ENCODE data around the gene PTPRH. TPM values are rescaled to one million over a fixed set of nuclear protein-coding genes. Genes with fewer than 3 reads are reported as not detected.

Gene PTPRH
- total RNA-seq, 1 donor from 2014 or later, result 1.0 TPM

DNA sequence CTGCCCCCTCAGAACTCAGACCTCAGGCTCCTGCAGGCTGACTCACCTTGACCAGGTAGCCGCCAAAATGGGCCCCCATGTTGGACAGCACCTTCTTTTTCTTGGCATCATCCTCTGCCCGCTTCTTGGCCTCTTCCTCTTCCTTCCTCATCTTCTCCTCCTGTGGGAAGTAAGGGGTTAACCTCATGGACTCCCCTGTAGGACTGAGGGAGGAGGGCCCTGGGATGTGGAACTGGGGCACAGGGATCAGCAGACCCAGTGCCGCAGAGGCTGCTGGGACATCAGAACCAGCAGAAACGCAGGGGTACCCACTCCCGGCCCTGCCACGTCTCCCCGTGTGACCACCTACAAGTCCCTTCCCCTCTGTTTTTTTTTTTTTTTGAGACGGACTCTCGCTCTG is 71.4 kb downstream of the PTPRH start:
- no peak for FAIRE-seq
- Histone ChIP-seq H2AFZ (ENCODE audit: low read depth, low read length) (no peak overlapping the region), H3K9me3 (ENCODE audit: insufficient read depth, low read depth, low read length) (no peaks in the 10 kb centered on the region), H3K79me2 (ENCODE audit: insufficient read depth, low read length) (no peaks in the 10 kb centered on the region), H3K36me3 (ENCODE audit: insufficient read depth, low read length) (no peaks in the 10 kb centered on the region), H3K27me3 (ENCODE audit: insufficient read depth, low read length) (peaks cover 10% of the 10 kb centered on the region), H4K20me1 (ENCODE audit: insufficient read depth, low read length) (no peaks in the 10 kb centered on the region), H3K4me1 (ENCODE audit: insufficient read depth, low read length) (no peaks in the 10 kb centered on the region), H3K4me3 (ENCODE audit: insufficient read depth, low read depth, low read length) (no peak overlapping the region), H3K4me2 (ENCODE audit: low read length) (no peak overlapping the region), H3K27ac (ENCODE audit: low read depth, low read length) (no peak overlapping the region), H3K9ac (ENCODE audit: low read length) (no peak overlapping the region)
- Mint-ChIP-seq H3K4me1 (ENCODE audit: low read depth, unreplicated experiment) (no peaks in the 10 kb centered on the region), H3K27me3 (ENCODE audit: low read depth, unreplicated experiment) (peaks cover 12% of the 10 kb centered on the region), H3K36me3 (ENCODE audit: low read depth, unreplicated experiment) (no peaks in the 10 kb centered on the region), H3K4me3 (ENCODE audit: unreplicated experiment) (no peak overlapping the region), H3K9me3 (ENCODE audit: unreplicated experiment) (no peaks in the 10 kb centered on the region), H3K27ac (ENCODE audit: unreplicated experiment) (no peak overlapping the region)
- no peak for TF ChIP-seq EZH2 (IDR thresholded peaks at IDR 0.05; ENCODE audit: insufficient read depth, low read length)
- TF ChIP-seq CTCF (IDR thresholded peaks at IDR 0.05; ENCODE audit: insufficient read depth, low read depth, low read length), result no peak
- no peak for DNase-seq (ENCODE audit: low read depth)

- Histone ChIP-seq H3K9ac (ENCODE audit: low read length) (no peak overlapping the region), H3K4me2 (ENCODE audit: low read length) (no peak overlapping the region), H3K27me3 (ENCODE audit: insufficient read depth, low read length) (peaks cover 7% of the 10 kb centered on the region), H2AFZ (ENCODE audit: low read depth, low read length) (no peak overlapping the region), H3K79me2 (ENCODE audit: insufficient read depth, low read length) (no peaks in the 10 kb centered on the region), H3K4me3 (ENCODE audit: insufficient read depth, low read depth, low read length) (no peak overlapping the region), H3K4me1 (ENCODE audit: insufficient read depth, low read length) (no peaks in the 10 kb centered on the region), H3K9me3 (ENCODE audit: insufficient read depth, low read depth, low read length) (no peaks in the 10 kb centered on the region), H3K27ac (ENCODE audit: low read depth, low read length) (no peak overlapping the region), H3K36me3 (ENCODE audit: insufficient read depth, low read length) (no peaks in the 10 kb centered on the region), H4K20me1 (ENCODE audit: insufficient read depth, low read length) (no peaks in the 10 kb centered on the region)
- no peak for DNase-seq (ENCODE audit: low read depth)
- no peak overlapping the region for H3K4me3 Mint-ChIP-seq (ENCODE audit: unreplicated experiment)
- H3K36me3 Mint-ChIP-seq (ENCODE audit: low read depth, unreplicated experiment), result no peaks in the 10 kb centered on the region
- no peaks in the 10 kb centered on the region for H3K9me3 Mint-ChIP-seq (ENCODE audit: unreplicated experiment)
- no peak for TF ChIP-seq EZH2 (IDR thresholded peaks at IDR 0.05; ENCODE audit: insufficient read depth, low read length)
- no peak for TF ChIP-seq CTCF (IDR thresholded peaks at IDR 0.05; ENCODE audit: insufficient read depth, low read depth, low read length)
- no peaks in the 10 kb centered on the region for H3K4me1 Mint-ChIP-seq (ENCODE audit: low read depth, unreplicated experiment)
- no peak for FAIRE-seq
- peaks cover 16% of the 10 kb centered on the region for H3K27me3 Mint-ChIP-seq (ENCODE audit: low read depth, unreplicated experiment)
- H3K27ac Mint-ChIP-seq (ENCODE audit: unreplicated experiment), result no peak overlapping the region
Measured at GRCh38 chr19:55136399-55137102, 72.8 kb downstream of the PTPRH start.

GRCh38 chr19:55134736-55135135 is 74.6 kb downstream of the PTPRH start:
- TF ChIP-seq EZH2 (IDR thresholded peaks at IDR 0.05; ENCODE audit: insufficient read depth, low read length) (no peak), CTCF (IDR thresholded peaks at IDR 0.05; ENCODE audit: insufficient read depth, low read depth, low read length) (no peak)
- H3K27me3 ChIP-seq (ENCODE audit: insufficient read depth, low read length), result peaks cover 7% of the 10 kb centered on the region
- no peak overlapping the region for H3K4me3 ChIP-seq (ENCODE audit: insufficient read depth, low read depth, low read length)
- no peaks in the 10 kb centered on the region for H3K36me3 ChIP-seq (ENCODE audit: insufficient read depth, low read length)
- DNase-seq (ENCODE audit: low read depth), result no peak
- Mint-ChIP-seq H3K4me1 (ENCODE audit: low read depth, unreplicated experiment) (no peaks in the 10 kb centered on the region), H3K36me3 (ENCODE audit: low read depth, unreplicated experiment) (no peaks in the 10 kb centered on the region), H3K27me3 (ENCODE audit: low read depth, unreplicated experiment) (peaks cover 20% of the 10 kb centered on the region), H3K9me3 (ENCODE audit: unreplicated experiment) (no peaks in the 10 kb centered on the region), H3K27ac (ENCODE audit: unreplicated experiment) (no peak overlapping the region), H3K4me3 (ENCODE audit: unreplicated experiment) (no peak overlapping the region)
- no peak overlapping the region for H3K9ac ChIP-seq (ENCODE audit: low read length)
- H3K4me2 ChIP-seq (ENCODE audit: low read length), result no peak overlapping the region
- no peak overlapping the region for H2AFZ ChIP-seq (ENCODE audit: low read depth, low read length)
- H3K79me2 ChIP-seq (ENCODE audit: insufficient read depth, low read length), result no peaks in the 10 kb centered on the region
- no peaks in the 10 kb centered on the region for H3K9me3 ChIP-seq (ENCODE audit: insufficient read depth, low read depth, low read length)
- no peaks in the 10 kb centered on the region for H4K20me1 ChIP-seq (ENCODE audit: insufficient read depth, low read length)
- no peaks in the 10 kb centered on the region for H3K4me1 ChIP-seq (ENCODE audit: insufficient read depth, low read length)
- H3K27ac ChIP-seq (ENCODE audit: low read depth, low read length), result no peak overlapping the region
- no peak for FAIRE-seq

All from astrocyte (in vitro differentiated cells and primary cell).